AG04449 (cell line): ENCODE measurements around the gene CD151.

Source experiments
- CTCF ChIA-PET: fragments of 350-600 bp; formaldehyde crosslinking; extraction: SDS; loops from one replicate; lab custom pipeline; 2021; ENCODE audit warnings: antibody characterized with exemption; lab: Yijun Ruan, JAX
- POLR2A ChIA-PET: fragments of 400-600, 350-600 bp; formaldehyde crosslinking; extraction: SDS; loops from one replicate; lab custom pipeline; 2020; ENCODE audit warnings: antibody characterized with exemption, inconsistent platforms; lab: Yijun Ruan, JAX
- DNase-seq: peaks from one replicate; pipeline ENCODE4 v3.0.0-alpha.2; 2010; ENCODE audit warnings: low read depth, low spot score
- H3K4me3 ChIP-seq: 2 replicates; pipeline ENCODE4 v1.5.1; 2011; ENCODE audit warnings: low read depth, mild to moderate bottlenecking, control low read depth, low read length
- CTCF ChIP-seq: IDR thresholded peaks from one replicate; pipeline ENCODE4 v1.5.1; 2011; ENCODE audit warnings: mild to moderate bottlenecking, moderate library complexity, low read length, control low read depth, inconsistent platforms; ENCODE audit not compliant: insufficient read depth; ENCODE audit errors: missing control alignments

Gene CD151

DNA sequence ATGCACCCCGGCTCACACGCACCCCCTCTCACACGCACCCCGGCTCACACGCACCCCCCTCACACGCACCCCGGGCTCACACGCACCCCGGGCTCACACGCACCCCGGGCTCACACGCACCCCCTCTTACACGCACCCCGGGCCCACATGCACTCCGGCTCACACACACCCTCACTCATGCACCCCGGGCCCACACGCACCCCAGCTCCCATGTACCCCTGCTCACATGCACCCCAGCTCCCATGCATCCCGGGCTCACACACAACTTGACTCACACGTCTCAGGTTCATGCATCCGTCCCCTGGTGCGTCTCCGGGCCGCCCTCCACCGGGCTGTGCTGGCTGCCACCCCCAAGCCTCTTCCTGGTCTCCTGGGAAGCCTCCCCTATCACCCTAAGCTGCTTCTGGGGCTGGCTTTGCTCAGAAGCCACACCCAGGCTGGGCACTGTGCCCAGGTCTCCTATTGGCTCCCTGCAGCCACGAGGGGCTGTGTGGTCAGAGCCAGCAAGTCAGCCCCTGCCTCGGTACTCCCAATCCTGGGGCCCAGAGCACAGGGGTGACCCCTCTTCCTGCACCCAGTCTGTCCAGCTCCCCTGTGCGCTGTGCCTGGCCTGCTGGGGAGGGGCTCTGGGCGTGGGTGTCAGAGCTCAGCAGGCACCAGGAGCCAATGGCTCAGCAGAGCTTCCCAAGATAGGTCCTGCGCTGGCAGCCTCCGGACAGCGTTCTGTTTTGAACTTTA is 26.8 kb downstream of the CD151 start:
- ChIA-PET POLR2A (no interaction called here), CTCF (interaction anchor here (1.1 to 9.3 kb wide), 3 partner anchors 12 to 192 kb away, joined by 4 to 58 read pairs (median 5); no protein-coding TSS in a partner anchor)
- TF ChIP-seq CTCF = no peak
- H3K4me3 ChIP-seq = no peak overlapping the region
- no peak for DNase-seq

- POLR2A ChIA-PET = no interaction called here
- TF ChIP-seq CTCF = no peak
- no peak for DNase-seq
- CTCF ChIA-PET = interaction anchor here (1.1 to 9.3 kb wide), 3 partner anchors 13 to 191 kb away, joined by 4 to 58 read pairs (median 5); no protein-coding TSS in a partner anchor
- H3K4me3 ChIP-seq = no peak overlapping the region
Measured at GRCh38 chr11:860234-861104, 27.7 kb downstream of the CD151 start.

GRCh38 chr11:861105-861479 is 28.3 kb downstream of the CD151 start:
- no peak for DNase-seq
- ChIA-PET POLR2A (no interaction called here), CTCF (interaction anchor here (9.3 kb wide), 1 partner anchor 14 kb away, joined by 58 read pairs; no protein-coding TSS in a partner anchor)
- TF ChIP-seq CTCF = no peak
- H3K4me3 ChIP-seq = no peak overlapping the region

- ChIA-PET POLR2A (no interaction called here), CTCF (interaction anchor here (9.3 kb wide), 1 partner anchor 15 kb away, joined by 58 read pairs; no protein-coding TSS in a partner anchor)
- no peak for TF ChIP-seq CTCF
- no peak overlapping the region for H3K4me3 ChIP-seq
- DNase-seq = no peak
Measured at GRCh38 chr11:862081-862661, 29.4 kb downstream of the CD151 start.

- ChIA-PET CTCF (interaction anchor here (9.3 kb wide), 1 partner anchor 15 kb away, joined by 58 read pairs; no protein-coding TSS in a partner anchor), POLR2A (no interaction called here)
- H3K4me3 ChIP-seq = no peak overlapping the region
- no peak for DNase-seq
- TF ChIP-seq CTCF = no peak
Measured at GRCh38 chr11:862696-863022, 29.9 kb downstream of the CD151 start.
